Mucosa of rectum (tissue), 2 donors: ENCODE measurements around the gene UBXN6.
A peak's percentile ranks its signal among the peaks of the same experiment; 100 is the strongest.

Experiments
- H3K27ac ChIP-seq, 2 donors: one replicate each; pipeline ENCODE4 v1.7.0; 2013; ENCODE audit warnings: inconsistent platforms in 2 of 2, low read depth in 2 of 2, low read length in 2 of 2
- H3K27me3 ChIP-seq, 2 donors: one replicate each; pipeline ENCODE4 v1.7.0; 2013; ENCODE audit warnings: low read length in 2 of 2; ENCODE audit not compliant: control insufficient read depth in 2 of 2, insufficient read depth in 2 of 2
- H3K36me3 ChIP-seq, 2 donors: one replicate each; pipeline ENCODE4 v1.7.0; 2013; ENCODE audit warnings: low read length in 2 of 2; ENCODE audit not compliant: control insufficient read depth in 2 of 2, insufficient read depth in 2 of 2
- H3K4me1 ChIP-seq, 2 donors: one replicate each; pipeline ENCODE4 v1.7.0; 2013; ENCODE audit warnings: low read length in 2 of 2, mild to moderate bottlenecking in 1 of 2; ENCODE audit not compliant: control insufficient read depth in 2 of 2, insufficient read depth in 2 of 2
- H3K4me3 ChIP-seq, 2 donors: one replicate each; pipeline ENCODE4 v1.7.0; 2013; ENCODE audit warnings: low read length in 2 of 2
- H3K9ac ChIP-seq, 2 donors: one replicate each; pipeline ENCODE4 v1.7.0; 2013; ENCODE audit warnings: low read length in 2 of 2, low read depth in 1 of 2, mild to moderate bottlenecking in 1 of 2
- H3K9me3 ChIP-seq, 2 donors: one replicate each; pipeline ENCODE4 v1.7.0; 2013; ENCODE audit warnings: low read length in 2 of 2; ENCODE audit not compliant: control insufficient read depth in 2 of 2
- donor health status: healthy.
- donor health status: Normal muscosa, but diverticular disease.

UBXN6 gene

DNA sequence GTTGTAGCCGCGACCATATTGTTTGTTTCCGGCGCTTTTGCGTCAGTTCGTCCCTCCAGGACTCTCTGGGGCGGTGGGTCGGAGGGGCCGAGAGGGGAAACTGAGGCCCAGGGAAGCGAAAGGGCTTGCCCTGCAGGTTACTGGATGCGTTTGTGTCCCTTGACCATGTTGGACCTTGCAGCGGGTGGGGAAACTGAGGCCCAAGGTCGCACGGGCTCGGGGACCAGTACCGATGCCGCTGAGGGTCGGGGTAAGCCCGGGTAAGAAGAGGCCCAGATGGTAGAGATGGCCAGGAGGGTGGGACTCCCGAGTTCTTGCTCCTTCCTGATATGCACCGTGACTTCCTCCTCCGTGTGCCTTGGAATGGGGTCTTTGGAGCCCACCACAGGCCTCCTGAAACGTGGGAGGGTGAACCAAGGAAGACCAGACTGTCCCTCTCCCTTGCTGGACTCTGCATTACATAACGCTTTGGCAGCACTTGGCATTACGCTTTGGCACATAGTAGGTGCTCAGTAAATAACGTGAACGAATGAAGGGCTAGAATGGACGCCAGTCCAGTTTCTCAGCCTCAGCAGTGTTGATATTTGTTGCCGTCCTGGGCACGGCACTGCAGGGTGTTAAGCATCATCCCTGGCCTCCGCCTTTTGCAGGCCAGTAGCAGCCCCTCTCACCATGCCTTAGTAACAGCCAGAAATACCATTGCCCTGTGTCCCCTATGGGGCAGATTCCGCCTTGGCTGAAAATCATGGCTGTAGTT lies 54.4 kb downstream of the UBXN6 start:
- Histone ChIP-seq H3K9ac (peak overlapping the region; percentile 60 to 75), H3K27ac (peak overlapping the region; percentile 48 to 54), H3K4me3 (peak overlapping the region; percentile 75 to 77), H3K36me3 (no peaks in the 10 kb centered on the region), H3K4me1 (peaks cover 15 to 20% of the 10 kb centered on the region in 2 donors), H3K9me3 (no peaks in the 10 kb centered on the region), H3K27me3 (no peaks in the 10 kb centered on the region)

DNA sequence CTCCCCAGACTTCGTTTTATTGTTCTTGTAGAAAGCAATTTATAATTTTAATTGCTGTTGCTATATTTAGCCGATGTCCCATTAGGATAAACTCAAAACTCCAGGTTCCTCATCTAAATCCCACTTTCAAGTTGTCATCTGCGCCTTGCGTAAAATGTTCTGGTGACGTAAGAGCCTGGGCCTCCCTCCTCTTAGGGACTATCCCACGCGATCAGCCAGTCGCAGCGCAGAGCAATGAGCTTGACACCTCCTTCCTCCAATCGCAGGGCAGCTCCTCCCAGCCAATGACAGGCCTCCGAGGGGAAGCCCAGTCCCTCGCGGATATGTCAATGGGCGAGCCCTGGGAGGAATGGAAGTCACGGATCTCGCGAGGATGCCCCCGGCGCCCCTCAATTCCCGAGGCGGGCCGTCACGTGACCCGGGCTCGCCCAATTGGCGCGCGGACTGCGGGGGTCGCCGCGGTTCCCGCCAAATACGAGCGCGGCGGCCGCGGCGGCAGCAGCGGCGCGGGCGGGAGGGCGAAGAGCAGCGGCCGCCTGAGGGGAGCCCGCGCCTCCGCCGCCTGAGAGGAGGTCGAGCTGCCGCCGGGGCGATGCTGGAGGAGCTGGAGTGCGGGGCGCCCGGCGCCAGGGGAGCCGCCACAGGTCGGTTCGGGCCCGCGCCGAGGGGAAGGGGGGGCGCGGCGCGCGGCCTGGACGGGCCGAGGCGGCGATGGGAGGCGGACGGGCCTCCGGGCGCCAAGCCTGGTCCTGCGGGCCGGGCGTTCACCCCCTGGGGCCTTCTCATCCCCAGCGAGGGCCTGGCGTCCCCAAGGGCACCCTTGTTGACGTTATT lies 55.2 kb downstream of the UBXN6 start, which contains the start of gene CHAF1A:
Gene CHAF1A (plus strand): TSS at position 470 of the 834 bp plus-strand sequence. CDS start 123 bp downstream, at position 593.
- H3K4me1 ChIP-seq, result peaks cover 15 to 20% of the 10 kb centered on the region in 2 donors
- no peaks in the 10 kb centered on the region for H3K27me3 ChIP-seq
- peak within 1 kb of the TSS; percentile 79 to 82 for H3K9ac ChIP-seq
- peak within 1 kb of the TSS; percentile 87 to 90 for H3K27ac ChIP-seq
- no peaks in the 10 kb centered on the region for H3K36me3 ChIP-seq
- H3K9me3 ChIP-seq, result no peaks in the 10 kb centered on the region
- peak within 1 kb of the TSS; percentile 75 to 77 for H3K4me3 ChIP-seq

DNA sequence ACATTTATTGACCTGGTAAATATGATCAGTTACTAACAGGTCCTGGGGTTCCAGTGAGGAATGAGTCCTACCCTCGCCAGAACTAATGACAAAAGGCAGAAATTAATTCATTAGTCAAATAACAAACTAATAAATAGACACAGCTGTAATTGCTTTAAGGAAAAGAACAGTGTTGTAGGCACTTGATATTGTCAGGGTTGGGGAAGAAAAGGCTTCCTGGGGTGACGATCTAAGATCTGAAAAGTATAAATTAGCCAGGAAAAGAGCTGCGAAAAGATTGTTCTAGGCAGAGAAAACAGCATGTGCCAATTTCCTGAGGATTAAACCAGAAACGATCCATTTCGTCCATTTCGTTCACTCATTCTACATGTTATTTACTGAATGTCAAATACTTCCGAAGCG lies 55.8 kb downstream of the UBXN6 start:
- Histone ChIP-seq H3K36me3 (peaks cover 0 to 3% of the 10 kb centered on the region in 2 donors), H3K9ac (peak overlapping the region; percentile 79 to 82), H3K27ac (peak overlapping the region; percentile 87 to 90), H3K27me3 (no peaks in the 10 kb centered on the region), H3K9me3 (no peaks in the 10 kb centered on the region), H3K4me3 (peak overlapping the region; percentile 62 to 76), H3K4me1 (peaks cover 17 to 20% of the 10 kb centered on the region in 2 donors)

DNA sequence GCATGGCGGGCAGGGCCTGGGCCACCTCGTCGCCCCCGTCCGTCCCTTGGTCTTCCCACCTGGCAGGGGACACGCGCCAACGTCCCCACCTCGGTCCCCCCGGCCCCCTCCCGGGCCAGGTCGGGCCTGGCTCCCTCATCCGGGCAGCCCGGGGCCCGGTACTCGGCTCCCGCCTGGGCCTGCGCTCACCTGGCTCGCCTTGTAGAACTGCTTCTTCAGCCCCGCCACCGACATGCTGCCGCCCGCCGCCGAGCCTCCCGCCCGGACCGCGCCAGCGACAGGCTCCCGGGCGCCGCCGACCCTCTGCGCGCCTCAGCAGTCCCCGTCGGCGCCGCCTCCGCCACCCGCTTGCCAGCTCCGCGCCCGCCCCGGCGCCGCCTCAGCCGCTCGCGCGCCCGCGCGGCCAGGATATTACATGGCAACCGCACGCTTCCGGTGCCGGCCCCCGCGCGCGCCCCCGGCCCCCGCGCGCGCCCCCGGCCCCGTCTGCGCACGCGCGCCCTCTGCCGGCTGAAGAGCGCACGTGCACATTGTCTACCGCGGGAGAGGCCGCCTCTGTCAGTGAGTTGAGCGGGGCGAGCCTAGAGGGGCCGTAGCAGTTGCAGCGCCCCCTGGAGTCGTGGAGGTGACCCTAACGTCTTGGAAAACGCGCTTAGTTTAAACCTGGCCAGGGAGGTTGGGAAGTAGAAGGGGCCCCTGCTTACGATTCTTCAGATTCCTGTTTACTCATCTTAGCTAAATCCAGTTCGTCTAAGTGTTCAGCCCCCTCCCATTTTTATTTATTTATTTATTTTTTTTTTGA lies 57.3 kb downstream of the UBXN6 start, which contains the start of gene SH3GL1:
Gene SH3GL1 (minus strand): TSS at position 413 of the 802 bp plus-strand sequence. CDS start 179 bp downstream, at position 234.
- peak within 1 kb of the TSS; percentile 82 to 90 for H3K27ac ChIP-seq
- no peaks in the 10 kb centered on the region for H3K9me3 ChIP-seq
- peaks cover 17 to 20% of the 10 kb centered on the region in 2 donors for H3K4me1 ChIP-seq
- peak within 1 kb of the TSS; percentile 77 to 87 for H3K9ac ChIP-seq
- H3K4me3 ChIP-seq, result peak within 1 kb of the TSS; percentile 82 to 92
- peaks cover 0 to 3% of the 10 kb centered on the region in 2 donors for H3K36me3 ChIP-seq
- H3K27me3 ChIP-seq, result no peaks in the 10 kb centered on the region

DNA sequence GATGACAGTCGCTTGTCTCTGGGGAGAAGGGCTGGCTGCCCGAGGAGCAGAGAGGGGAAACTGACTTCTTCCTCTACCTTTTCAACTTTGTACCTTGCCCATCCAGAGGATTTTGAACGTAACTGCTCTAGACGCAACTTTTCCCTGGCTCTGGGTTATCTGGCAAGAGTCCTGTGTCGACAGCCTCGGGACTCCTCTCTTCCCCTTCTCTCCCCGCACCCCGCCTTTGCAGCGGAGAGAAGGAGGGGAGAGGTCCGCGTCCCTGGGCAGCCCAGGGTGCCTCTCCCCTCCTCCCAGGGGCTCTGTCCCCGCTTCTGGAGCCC lies 57.8 kb downstream of the UBXN6 start:
- peaks cover 17 to 20% of the 10 kb centered on the region in 2 donors for H3K4me1 ChIP-seq
- no peaks in the 10 kb centered on the region for H3K27me3 ChIP-seq
- peak overlapping the region; percentile 82 to 90 for H3K27ac ChIP-seq
- H3K36me3 ChIP-seq, result peaks cover 0 to 3% of the 10 kb centered on the region in 2 donors
- no peaks in the 10 kb centered on the region for H3K9me3 ChIP-seq
- peak overlapping the region; percentile 82 to 92 for H3K4me3 ChIP-seq
- peak overlapping the region; percentile 77 to 87 for H3K9ac ChIP-seq

DNA sequence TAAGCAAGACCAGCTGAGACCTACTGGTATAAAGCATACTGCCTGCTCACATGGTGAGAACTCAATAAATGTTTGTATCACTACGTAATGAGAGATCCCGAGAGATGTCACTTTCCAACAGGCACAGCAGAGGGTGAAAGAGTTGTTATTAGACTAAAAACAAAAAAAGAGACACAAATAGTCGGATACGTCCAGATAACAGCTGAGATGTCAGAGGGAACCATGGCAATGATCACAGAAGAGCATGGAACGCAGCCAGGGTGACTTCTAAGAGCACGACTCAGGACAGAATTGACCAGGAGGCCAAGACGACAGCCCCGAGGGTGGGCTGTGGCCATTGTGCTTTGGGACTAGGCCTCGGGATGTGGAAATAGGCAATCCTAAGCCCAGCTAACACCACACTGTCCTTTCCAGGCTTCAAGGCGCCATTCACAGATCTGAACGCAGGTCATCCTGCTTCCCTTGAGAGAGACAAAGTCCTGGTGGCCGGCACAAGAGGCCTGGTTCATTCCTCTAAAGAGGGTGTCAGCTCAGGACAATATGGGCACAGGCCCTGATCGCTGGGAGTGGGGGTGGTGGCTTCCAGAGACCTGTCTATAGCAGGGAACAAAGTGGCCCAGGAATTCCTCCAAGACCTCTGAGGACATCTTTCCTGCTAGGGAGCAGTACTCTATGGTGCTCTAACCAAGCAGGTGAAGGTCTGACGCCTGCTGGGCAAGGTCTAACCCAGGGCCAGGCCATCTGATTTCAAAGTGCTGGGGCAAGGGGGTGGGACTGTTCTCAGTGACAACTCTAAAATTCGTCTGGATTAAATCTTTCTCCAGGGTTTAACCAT lies 60.4 kb downstream of the UBXN6 start:
- no peak overlapping the region for H3K27ac ChIP-seq
- no peaks in the 10 kb centered on the region for H3K27me3 ChIP-seq
- no peaks in the 10 kb centered on the region for H3K9me3 ChIP-seq
- peaks cover 12 to 14% of the 10 kb centered on the region in 2 donors for H3K4me1 ChIP-seq
- no peak overlapping the region for H3K4me3 ChIP-seq
- peak overlapping the region in 1 of 2 donors; percentile 24 for H3K9ac ChIP-seq
- H3K36me3 ChIP-seq, result peaks cover 0 to 3% of the 10 kb centered on the region in 2 donors
